ENCODE measurements around the gene ANKRD24. TPM values are rescaled to one million over a fixed set of nuclear protein-coding genes. Genes with fewer than 3 reads are reported as not detected.

Gene ANKRD24
- total RNA-seq, 1 experiment from 2014 or later: 0.33 TPM

DNA sequence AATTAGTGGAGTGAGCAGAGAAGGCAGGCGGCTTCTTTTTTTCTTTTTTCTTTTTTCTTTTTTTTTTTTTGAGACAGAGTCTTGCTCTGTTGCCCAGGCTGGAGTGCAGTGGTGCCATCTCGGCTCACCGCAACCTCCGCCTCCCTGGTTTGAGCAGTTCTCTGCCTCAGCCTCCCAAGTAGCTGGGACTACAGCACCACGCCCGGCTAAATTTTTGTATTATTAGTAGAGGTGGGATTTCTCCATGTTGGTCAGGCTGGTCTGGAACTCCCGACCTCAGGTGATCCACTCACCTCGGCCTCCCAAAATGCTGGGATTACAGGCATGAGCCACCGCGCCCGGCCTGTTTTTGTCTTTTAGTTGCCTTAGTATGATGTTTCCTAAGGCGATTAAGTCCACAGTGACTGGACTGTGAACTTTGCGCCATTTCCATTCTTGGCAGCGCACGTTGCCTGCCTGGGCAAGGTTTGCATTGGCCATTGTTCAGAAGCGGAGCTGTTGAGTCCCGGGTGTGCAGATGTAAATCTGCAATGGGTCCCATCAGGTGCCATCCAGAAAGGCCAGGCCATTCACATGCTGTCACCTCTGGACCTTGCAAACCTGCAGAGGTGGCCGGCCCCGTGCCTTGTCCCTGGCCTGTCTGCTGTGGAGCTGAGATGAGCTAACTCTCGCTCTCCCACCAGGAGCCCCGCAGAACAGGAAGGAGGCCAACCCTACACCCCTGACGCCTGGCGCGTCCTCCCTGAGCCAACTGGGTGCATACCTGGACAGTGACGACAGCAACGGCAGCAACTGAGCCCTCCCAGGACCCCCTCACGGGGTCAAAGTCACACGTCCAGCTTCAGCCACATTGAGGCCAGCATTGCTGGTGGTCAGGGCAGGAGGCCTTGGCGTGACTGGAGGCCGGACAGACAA lies 85.7 kb downstream of the ANKRD24 start:
- no TSS peak for BruUV-seq (replicated peaks)
- Histone ChIP-seq H3K4me1 (ENCODE audit: insufficient read depth, low read length) (no peaks in the 10 kb centered on the region), H3K9me3 (ENCODE audit: low read length) (no peaks in the 10 kb centered on the region), H3K27me3 (ENCODE audit: low read length) (no peaks in the 10 kb centered on the region), H3K79me2 (ENCODE audit: low read length) (no peaks in the 10 kb centered on the region), H2AFZ (ENCODE audit: low read length) (no peak overlapping the region), H3K9ac (ENCODE audit: low read length) (no peak overlapping the region), H3K4me3 (ENCODE audit: low read length) (no peak overlapping the region), H3K4me2 (ENCODE audit: low read length) (no peak overlapping the region), H3K36me3 (ENCODE audit: low read depth, low read length) (peaks cover 5% of the 10 kb centered on the region; the same call in 1 of the 2 replicates), H3K9me2 (replicated peaks; ENCODE audit: low read length) (no peaks in the 10 kb centered on the region), H4K20me1 (ENCODE audit: low read length) (no peaks in the 10 kb centered on the region), H3F3A (ENCODE audit: low read length, unreplicated experiment) (no peaks in the 10 kb centered on the region), H3K27ac (ENCODE audit: low read length) (no peak overlapping the region)
- TF ChIP-seq EZH2phosphoT487 (IDR thresholded peaks at IDR 0.05; ENCODE audit: borderline replicate concordance, low read length): no peak
- no peak for TF ChIP-seq EZH2 (IDR thresholded peaks at IDR 0.05; ENCODE audit: low read length, unreplicated experiment)
- TF ChIP-seq, protein P1, sequence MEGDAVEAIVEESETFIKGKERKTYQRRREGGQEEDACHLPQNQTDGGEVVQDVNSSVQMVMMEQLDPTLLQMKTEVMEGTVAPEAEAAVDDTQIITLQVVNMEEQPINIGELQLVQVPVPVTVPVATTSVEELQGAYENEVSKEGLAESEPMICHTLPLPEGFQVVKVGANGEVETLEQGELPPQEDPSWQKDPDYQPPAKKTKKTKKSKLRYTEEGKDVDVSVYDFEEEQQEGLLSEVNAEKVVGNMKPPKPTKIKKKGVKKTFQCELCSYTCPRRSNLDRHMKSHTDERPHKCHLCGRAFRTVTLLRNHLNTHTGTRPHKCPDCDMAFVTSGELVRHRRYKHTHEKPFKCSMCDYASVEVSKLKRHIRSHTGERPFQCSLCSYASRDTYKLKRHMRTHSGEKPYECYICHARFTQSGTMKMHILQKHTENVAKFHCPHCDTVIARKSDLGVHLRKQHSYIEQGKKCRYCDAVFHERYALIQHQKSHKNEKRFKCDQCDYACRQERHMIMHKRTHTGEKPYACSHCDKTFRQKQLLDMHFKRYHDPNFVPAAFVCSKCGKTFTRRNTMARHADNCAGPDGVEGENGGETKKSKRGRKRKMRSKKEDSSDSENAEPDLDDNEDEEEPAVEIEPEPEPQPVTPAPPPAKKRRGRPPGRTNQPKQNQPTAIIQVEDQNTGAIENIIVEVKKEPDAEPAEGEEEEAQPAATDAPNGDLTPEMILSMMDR (conservative IDR thresholded peaks at IDR 0.05; ENCODE audit: low read depth, low read length): no peak
- DNase-seq (no peak), ATAC-seq (no peak)
- POLR2A ChIA-PET (ENCODE audit: unreplicated experiment): interaction anchor here (0.6 kb wide), 1 partner anchor 107 kb away, joined by 3 read pairs; no protein-coding TSS in a partner anchor
- intact Hi-C loops (cut with micrococcal nuclease): loop anchor here (5.0 kb wide), 1 partner anchor 84 kb away; no protein-coding TSS in a partner anchor
- CTCF ChIA-PET: interaction anchor here (1.7 to 2.0 kb wide), 2 partner anchors 75 to 84 kb away, joined by 10 to 23 read pairs; partner anchors contain the start of gene MPND

GRCh38 chr19:4268816-4269430 lies 86.4 kb downstream of the ANKRD24 start:
- Histone ChIP-seq H3F3A (ENCODE audit: low read length, unreplicated experiment) (no peaks in the 10 kb centered on the region), H3K4me2 (ENCODE audit: low read length) (no peak overlapping the region), H3K9me2 (replicated peaks; ENCODE audit: low read length) (no peaks in the 10 kb centered on the region), H3K4me1 (ENCODE audit: insufficient read depth, low read length) (no peaks in the 10 kb centered on the region), H3K4me3 (ENCODE audit: low read length) (no peak overlapping the region), H3K27me3 (ENCODE audit: low read length) (no peaks in the 10 kb centered on the region), H4K20me1 (ENCODE audit: low read length) (no peaks in the 10 kb centered on the region), H2AFZ (ENCODE audit: low read length) (no peak overlapping the region), H3K9ac (ENCODE audit: low read length) (no peak overlapping the region), H3K36me3 (ENCODE audit: low read depth, low read length) (peaks cover 5% of the 10 kb centered on the region; the same call in 1 of the 2 replicates), H3K27ac (ENCODE audit: low read length) (no peak overlapping the region), H3K79me2 (ENCODE audit: low read length) (no peaks in the 10 kb centered on the region), H3K9me3 (ENCODE audit: low read length) (no peaks in the 10 kb centered on the region)
- TF ChIP-seq, protein P1 (conservative IDR thresholded peaks at IDR 0.05; ENCODE audit: low read depth, low read length): no peak
- TF ChIP-seq EZH2 (IDR thresholded peaks at IDR 0.05; ENCODE audit: low read length, unreplicated experiment) (no peak), EZH2phosphoT487 (IDR thresholded peaks at IDR 0.05; ENCODE audit: borderline replicate concordance, low read length) (no peak)
- DNase-seq (no peak), ATAC-seq (no peak)
- ChIA-PET POLR2A (ENCODE audit: unreplicated experiment) (no interaction called here), CTCF (no interaction called here)
- BruUV-seq (replicated peaks): no TSS peak
- intact Hi-C loops (cut with micrococcal nuclease): loop anchor here (5.0 kb wide), 1 partner anchor 83 kb away; no protein-coding TSS in a partner anchor
